B cell (primary cell): ENCODE measurements around the gene EXOC3L1. TPM values are rescaled to one million over a fixed set of nuclear protein-coding genes. Genes with fewer than 3 reads are reported as not detected.

Source experiments
- ATAC-seq: fragments of 200-7000 bp; cut with Tn5 transposase; one replicate; pipeline ENCODE4 v1.10.0; 2021; ENCODE audit warnings: low read depth, mild to moderate bottlenecking, moderate number of reproducible peaks, moderate library complexity
- CTCF ChIA-PET: fragments of 350-600 bp; sonication (Branson Sonifier 250); formaldehyde crosslinking; loops from one replicate; lab custom pipeline; 2021; ENCODE audit warnings: antibody characterized with exemption, inconsistent platforms; lab: Charles Lee
- POLR2A ChIA-PET: fragments of 350-600 bp; sonication (Branson Sonifier 250); formaldehyde crosslinking; loops from one replicate; lab custom pipeline; 2021; ENCODE audit warnings: antibody characterized with exemption; lab: Charles Lee
- DNase-seq: peaks from one replicate; pipeline ENCODE4 v3.0.0; 2013
- H2AFZ ChIP-seq: 2 replicates; pipeline ENCODE4 v1.6.1; 2012; ENCODE audit warnings: mild to moderate bottlenecking, low read depth, low read length; ENCODE audit not compliant: insufficient read depth, poor library complexity, severe bottlenecking
- H3K27ac ChIP-seq, 2 donors: 1 replicate in 1 of 2; 2 replicates in 1 of 2; pipeline ENCODE4 v1.5.1; 2012 to 2013; ENCODE audit warnings: low read length in 2 of 2, mild to moderate bottlenecking in 2 of 2, moderate library complexity in 1 of 2
- H3K27me3 ChIP-seq, 4 experiments: fragments of 200-600 bp in 1 of 4; sonication (generic) in 1 of 4; replicated peaks in 1 of 4; 1 replicate in 2 of 4; 2 replicates in 2 of 4; pipeline versions ENCODE4 v1.6.1 to v1.7.0; 2013 to 2016; ENCODE audit warnings: low read length in 3 of 4, mild to moderate bottlenecking in 2 of 4, mixed read lengths in 1 of 4, moderate library complexity in 1 of 4; ENCODE audit not compliant: insufficient read depth in 4 of 4, control insufficient read depth in 3 of 4; ENCODE audit errors: control extremely low read depth in 1 of 4
- H3K36me3 ChIP-seq, 2 experiments: replicated peaks in 1 of 2; 1 replicate in 1 of 2; 2 replicates in 1 of 2; pipeline versions ENCODE4 v1.6.1 to v1.7.1; 2013; ENCODE audit warnings: low read length in 1 of 2; ENCODE audit not compliant: insufficient read depth in 2 of 2, control insufficient read depth in 1 of 2; ENCODE audit errors: control extremely low read depth in 1 of 2, extremely low read depth in 1 of 2
- H3K4me1 ChIP-seq, 2 donors: fragments of 200-600 bp in 1 of 2; sonication (generic) in 1 of 2; 1 replicate in 1 of 2; 2 replicates in 1 of 2; pipeline versions ENCODE4 v1.5.1 to v1.6.1; 2013 to 2017; ENCODE audit warnings: low read length in 2 of 2; ENCODE audit not compliant: control insufficient read depth in 2 of 2, insufficient read depth in 2 of 2
- H3K4me2 ChIP-seq: replicated peaks from 2 replicates; pipeline ENCODE3; 2012; ENCODE audit warnings: mild to moderate bottlenecking, low read depth, low read length; ENCODE audit not compliant: poor library complexity, severe bottlenecking
- H3K4me3 ChIP-seq, 5 experiments: fragments of 200-600 bp in 1 of 5; sonication (generic) in 1 of 5; 1 replicate in 3 of 5; 2 replicates in 2 of 5; pipeline versions ENCODE4 v1.5.1 to v1.7.0; 2011 to 2016; ENCODE audit warnings: low read length in 4 of 5, mild to moderate bottlenecking in 4 of 5, low read depth in 2 of 5, control low read depth in 1 of 5, moderate library complexity in 1 of 5; ENCODE audit not compliant: insufficient read depth in 1 of 5; ENCODE audit errors: control extremely low read depth in 1 of 5, extremely low read depth in 1 of 5
- H3K79me2 ChIP-seq: fragments of 200-600 bp; sonication (generic); one replicate; pipeline ENCODE4 v1.6.0; 2016; ENCODE audit warnings: low read length; ENCODE audit not compliant: control insufficient read depth, insufficient read depth
- H3K9ac ChIP-seq: fragments of 200-600 bp; sonication (generic); 2 replicates; pipeline ENCODE4 v1.6.1; 2017; ENCODE audit warnings: mild to moderate bottlenecking, low read length, moderate library complexity
- H3K9me3 ChIP-seq, 3 donors: one replicate each; pipeline versions ENCODE4 v1.6.1 to v1.7.1; 2013; ENCODE audit warnings: low read length in 2 of 3; ENCODE audit not compliant: control insufficient read depth in 2 of 3, insufficient read depth in 1 of 3; ENCODE audit errors: control extremely low read depth in 1 of 3
- H4K20me1 ChIP-seq: 2 replicates; pipeline ENCODE4 v1.6.0; 2012; ENCODE audit warnings: mild to moderate bottlenecking, low read length; ENCODE audit not compliant: insufficient read depth, control insufficient read depth, poor library complexity, severe bottlenecking
- H3K27ac Mint-ChIP-seq: one replicate; pipeline ENCODE4 v1.8.0; 2021; ENCODE audit warnings: mixed read lengths
- H3K27me3 Mint-ChIP-seq: one replicate; pipeline ENCODE4 v1.8.0; 2021; ENCODE audit warnings: mixed read lengths
- H3K4me1 Mint-ChIP-seq: one replicate; pipeline ENCODE4 v1.8.0; 2021; ENCODE audit warnings: mixed read lengths
- H3K4me3 Mint-ChIP-seq: one replicate; pipeline ENCODE4 v1.8.0; 2021; ENCODE audit warnings: mixed read lengths
- H3K9me3 Mint-ChIP-seq: one replicate; pipeline ENCODE4 v1.8.0; 2022; ENCODE audit warnings: mixed read lengths; ENCODE audit not compliant: insufficient read depth
- CTCF ChIP-seq: fragments of 200-600 bp; IDR thresholded peaks from one replicate; pipeline ENCODE4 v1.8.0; 2022; ENCODE audit warnings: antibody characterized with exemption, mild to moderate bottlenecking
- EZH2 ChIP-seq: IDR thresholded peaks from 2 replicates; pipeline ENCODE4 v1.6.1; 2012; ENCODE audit warnings: borderline replicate concordance, low read depth, mild to moderate bottlenecking, moderate library complexity, low read length; ENCODE audit not compliant: insufficient read depth, poor library complexity, severe bottlenecking
- WGBS: methylation state at CpG from one replicate; pipeline ENCODE4 v1.1.5; 2013; ENCODE audit warnings: missing lambda C conversion rate; ENCODE audit not compliant: insufficient coverage; 5-methylcytosine and 5-hydroxymethylcytosine counted together
- intact Hi-C: fragments of 100-400 bp; cut with micrococcal nuclease; formaldehyde crosslinking; loops from one replicate; pipeline ENCODE4 v1.10.0; 2022
- polyA plus RNA-seq: library from polyadenylated mRNA; depleted of rRNA; stranded (reverse); fragments of >200 nt; gene quantifications from 2 replicates; pipeline ENCODE4 v1.2.3, GENCODE V29; 2012
- total RNA-seq, 2 donors: library from RNA; stranded (reverse); fragments of 120-200 nt in 1 of 2; gene quantifications; 1 replicate in 1 of 2; 2 replicates in 1 of 2; pipeline versions ENCODE4 v1.2.3 to v1.2.4, GENCODE V29; 2013 to 2022

Gene EXOC3L1
- total and polyA plus RNA-seq, 2 donors (not counting 1 experiment from before 2014, with no cell fraction given): not detected

DNA sequence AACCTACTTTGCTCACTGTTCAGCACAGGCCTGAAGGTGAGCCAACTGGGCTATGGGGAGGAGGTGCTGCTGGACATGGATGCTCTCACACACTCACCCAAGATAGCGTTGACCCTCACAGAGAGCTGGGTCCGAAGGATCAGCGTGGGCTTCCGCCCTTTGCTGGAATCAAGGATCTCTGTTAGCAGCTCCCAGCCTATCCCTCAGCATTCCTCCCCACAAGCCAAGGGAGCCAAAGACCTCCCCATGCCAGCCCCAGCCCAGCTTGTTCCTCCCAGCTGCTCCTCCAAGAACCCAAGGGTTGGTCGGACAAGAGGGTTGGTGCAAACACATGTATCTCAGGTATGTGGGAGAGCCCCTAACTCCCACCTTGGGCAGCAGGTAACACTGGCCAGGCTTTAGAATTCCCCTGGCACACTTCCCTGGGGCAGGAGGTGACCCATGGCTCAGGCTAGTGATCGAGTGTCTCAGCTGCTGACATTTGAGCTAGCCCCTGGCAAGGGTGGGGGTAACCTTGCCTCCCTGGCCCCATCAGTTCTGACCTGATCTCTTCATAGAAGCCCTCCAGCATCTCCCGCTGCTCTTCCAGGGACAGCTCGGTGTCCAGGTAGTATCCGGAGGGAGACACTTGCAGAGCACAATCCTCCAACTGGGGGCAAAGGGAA, 49.0 kb upstream of the EXOC3L1 start:
- Histone ChIP-seq H3K36me3 (peaks cover 0 to 39% of the 10 kb centered on the region in 2 experiments), H3K4me3 (no peak overlapping the region), H3K4me2 (no peak overlapping the region), H4K20me1 (no peaks in the 10 kb centered on the region), H3K4me1 (peaks cover 4 to 6% of the 10 kb centered on the region in 2 donors), H2AFZ (no peak overlapping the region), H3K27me3 (no peaks in the 10 kb centered on the region), H3K9ac (no peak overlapping the region), H3K79me2 (peaks cover 26% of the 10 kb centered on the region), H3K9me3 (no peaks in the 10 kb centered on the region), H3K27ac (no peak overlapping the region)
- H3K4me1 Mint-ChIP-seq: peaks cover 5% of the 10 kb centered on the region
- no peak for TF ChIP-seq EZH2
- no peak for TF ChIP-seq CTCF
- DNase-seq (no peak), ATAC-seq (no peak)
- H3K27ac Mint-ChIP-seq: no peak overlapping the region
- no peaks in the 10 kb centered on the region for H3K27me3 Mint-ChIP-seq
- H3K4me3 Mint-ChIP-seq: no peak overlapping the region
- POLR2A ChIA-PET: no interaction called here
- CTCF ChIA-PET: interaction anchor here (0.8 to 1.1 kb wide), 3 partner anchors 43 to 282 kb away, joined by 3 read pairs; no protein-coding TSS in a partner anchor
- intact Hi-C loops: no loop called here
- 95% methylated on average over 9 of the region's 9 CpGs for WGBS
- H3K9me3 Mint-ChIP-seq: no peaks in the 10 kb centered on the region

DNA sequence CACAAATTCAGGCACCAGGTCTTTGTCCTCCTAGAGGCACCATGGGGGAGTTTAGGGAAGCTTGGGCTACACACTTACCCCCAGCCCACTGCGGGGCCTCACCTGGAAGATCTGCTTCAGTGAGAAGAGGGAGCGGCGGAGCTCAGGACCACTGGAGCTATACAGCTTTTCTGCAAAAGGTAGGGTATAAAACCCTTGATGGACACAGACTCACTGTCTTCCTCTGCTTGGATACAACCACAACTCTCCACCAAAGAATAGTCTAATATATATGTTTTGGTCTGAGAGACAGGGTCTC, 48.3 kb upstream of the EXOC3L1 start:
- ChIA-PET CTCF (interaction anchor here (1.0 kb wide), 1 partner anchor 283 kb away, joined by 3 read pairs; no protein-coding TSS in a partner anchor), POLR2A (no interaction called here)
- Mint-ChIP-seq H3K27me3 (no peaks in the 10 kb centered on the region), H3K4me3 (no peak overlapping the region), H3K9me3 (no peaks in the 10 kb centered on the region), H3K27ac (no peak overlapping the region), H3K4me1 (no peaks in the 10 kb centered on the region)
- H3K9me3 ChIP-seq: no peaks in the 10 kb centered on the region
- peaks cover 19% of the 10 kb centered on the region for H3K79me2 ChIP-seq
- H3K27ac ChIP-seq: no peak overlapping the region
- H4K20me1 ChIP-seq: no peaks in the 10 kb centered on the region
- intact Hi-C loops: no loop called here
- H3K36me3 ChIP-seq: peaks cover 0 to 40% of the 10 kb centered on the region in 2 experiments
- H3K4me3 ChIP-seq: no peak overlapping the region
- H3K9ac ChIP-seq: no peak overlapping the region
- H3K4me1 ChIP-seq: no peaks in the 10 kb centered on the region
- ATAC-seq: no peak
- no peak for DNase-seq
- H3K4me2 ChIP-seq: no peak overlapping the region
- no peaks in the 10 kb centered on the region for H3K27me3 ChIP-seq
- WGBS: 96% methylated on average over 3 of the region's 3 CpGs
- TF ChIP-seq EZH2: no peak
- TF ChIP-seq CTCF: no peak
- no peak overlapping the region for H2AFZ ChIP-seq
